Activated T-cell treated with anti-CD3 and anti-CD28 coated beads for 1 hour (primary cell): ENCODE measurements around the gene ACTR3C.
A peak's percentile ranks its signal among the peaks of the same experiment; 100 is the strongest.
"Not testable (repeated sequence)": the region's sequence is repeated elsewhere in the genome, so short reads cannot be mapped to it uniquely, and the experiment has no call there.

Experiments used
- DNase-seq: peaks from one replicate; pipeline ENCODE4 v3.0.0-alpha.2; 2020; ENCODE audit warnings: low read depth

Gene ACTR3C

DNA sequence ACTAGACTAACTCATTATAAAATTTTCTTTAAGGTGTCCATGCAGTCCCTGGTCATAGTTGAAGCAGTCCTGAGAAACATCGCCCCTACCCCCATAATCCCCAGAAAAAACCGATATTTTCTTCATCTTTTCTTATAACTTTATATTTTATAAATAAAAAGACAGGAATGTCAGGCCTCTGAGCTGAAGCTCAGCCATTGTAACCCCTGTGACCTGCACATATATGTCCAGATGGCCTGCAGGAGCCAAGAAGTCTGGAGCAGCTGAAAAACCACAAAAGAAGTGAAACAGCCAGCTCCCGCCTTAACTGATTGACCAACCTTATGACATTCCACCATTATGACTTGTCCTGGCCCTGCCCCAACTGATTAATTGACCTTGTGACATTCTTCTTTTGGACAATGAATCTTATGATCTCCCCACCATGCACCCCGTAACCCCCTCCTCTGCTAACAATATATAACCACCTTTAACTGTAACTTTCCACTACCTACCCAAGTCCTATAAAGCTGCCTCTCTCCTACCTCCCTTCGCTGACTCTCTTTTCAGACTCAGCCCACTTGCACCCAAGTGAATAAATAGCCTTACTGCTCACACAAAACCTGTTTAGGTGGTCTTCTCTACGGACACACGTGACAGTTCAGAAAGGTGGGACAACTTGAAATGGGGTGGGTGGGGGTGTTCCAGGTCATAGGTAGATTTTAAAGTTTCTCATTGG is 10.5 kb downstream of the ACTR3C start:
- not testable (repeated sequence) for DNase-seq

GRCh38 chr7:150311711-150312110 is 11.6 kb downstream of the ACTR3C start:
- DNase-seq: no peak

- DNase-seq: no peak
Observed at GRCh38 chr7:150311146-150311545, 12.2 kb downstream of the ACTR3C start.

- no peak for DNase-seq
Observed at GRCh38 chr7:150308575-150308974, 14.8 kb downstream of the ACTR3C start.

- no peak for DNase-seq
Observed at GRCh38 chr7:150307904-150308303, 15.4 kb downstream of the ACTR3C start.

DNA sequence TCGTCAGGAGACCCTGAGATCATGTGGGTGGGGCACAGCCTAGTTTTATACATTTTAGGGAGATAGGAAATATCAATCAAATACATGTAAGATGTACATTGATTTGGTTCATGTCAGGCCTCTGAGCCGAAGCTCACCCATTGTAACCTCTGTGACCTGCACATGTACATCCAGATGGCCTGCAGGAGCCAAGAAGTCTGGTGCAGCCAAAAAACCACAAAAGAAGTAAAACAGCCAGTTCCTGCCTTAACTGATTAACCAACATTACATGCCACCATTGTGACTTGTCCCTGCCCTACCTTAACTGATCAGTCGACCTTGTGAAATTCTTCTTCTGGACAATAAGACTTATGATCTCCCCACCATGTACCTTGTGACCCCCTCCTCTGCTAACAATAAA is 16.2 kb downstream of the ACTR3C start:
- DNase-seq: no peak

DNA sequence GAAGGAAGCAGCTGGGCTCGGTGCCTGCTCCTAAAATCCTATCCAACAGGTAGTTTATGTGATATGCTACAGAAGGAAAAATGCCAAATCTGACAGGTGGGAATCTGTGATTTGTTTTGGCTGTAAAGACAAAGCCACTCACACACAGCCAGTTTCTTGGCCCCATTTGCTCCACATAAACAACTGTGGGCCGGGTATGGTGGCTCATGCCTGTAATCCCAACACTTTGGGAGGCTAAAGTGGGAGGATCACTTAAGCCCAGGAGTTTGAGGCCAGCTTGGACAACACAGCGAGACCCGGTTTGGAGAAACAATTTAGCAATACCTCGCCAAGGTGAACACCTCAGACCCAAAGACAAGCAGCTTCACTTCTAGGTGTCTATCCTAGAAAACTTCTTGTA is 17.0 kb downstream of the ACTR3C start:
- not testable (repeated sequence) for DNase-seq

DNA sequence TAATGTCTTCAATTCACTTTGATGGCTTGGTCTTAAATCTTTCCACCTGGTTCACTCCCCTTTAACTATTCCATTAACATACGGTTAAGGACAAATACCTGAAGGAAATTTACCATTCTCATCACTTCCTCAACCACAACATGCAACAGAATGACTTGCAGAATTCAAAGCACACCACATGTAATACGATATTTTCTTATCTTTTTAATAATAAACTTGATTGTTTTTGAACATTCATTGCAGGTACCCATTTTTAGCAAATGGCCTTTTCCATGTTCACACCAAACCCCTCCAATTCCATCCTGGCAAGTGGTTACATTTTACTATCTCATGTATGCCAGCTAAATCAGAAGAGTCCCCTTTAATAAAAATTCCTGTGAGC is 17.5 kb downstream of the ACTR3C start:
- DNase-seq: not testable (repeated sequence)

DNA sequence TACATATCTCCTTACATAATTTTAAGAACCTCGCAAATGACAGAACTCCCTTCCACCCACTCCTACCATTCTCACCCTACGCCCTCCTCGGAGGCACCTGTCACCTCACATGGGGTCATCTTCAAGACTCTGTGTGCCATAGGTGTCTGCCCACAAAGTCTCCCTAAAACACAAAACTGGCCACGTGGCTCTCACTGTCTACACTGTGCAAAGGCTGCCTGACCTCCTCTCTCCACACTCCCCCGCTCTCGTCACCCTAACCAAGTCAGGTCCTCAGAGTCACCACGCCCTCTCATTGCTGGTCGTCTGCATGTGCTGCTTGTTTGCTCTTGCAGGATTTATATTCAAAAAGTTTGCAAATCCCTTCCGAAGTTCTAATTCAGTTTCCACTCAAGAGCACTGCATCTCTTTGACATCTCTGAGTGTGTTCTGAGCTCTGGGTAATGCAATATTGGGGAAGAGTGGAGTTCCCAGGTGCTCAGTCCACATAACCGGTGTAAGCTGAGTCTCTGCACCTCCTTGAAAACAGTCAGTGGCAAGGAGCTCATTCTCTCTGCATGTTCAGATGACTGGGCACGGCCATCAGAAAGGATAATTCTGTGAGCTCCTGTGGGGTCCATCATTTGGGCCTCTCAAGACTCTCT is 18.0 kb downstream of the ACTR3C start:
- not testable (repeated sequence) for DNase-seq

DNA sequence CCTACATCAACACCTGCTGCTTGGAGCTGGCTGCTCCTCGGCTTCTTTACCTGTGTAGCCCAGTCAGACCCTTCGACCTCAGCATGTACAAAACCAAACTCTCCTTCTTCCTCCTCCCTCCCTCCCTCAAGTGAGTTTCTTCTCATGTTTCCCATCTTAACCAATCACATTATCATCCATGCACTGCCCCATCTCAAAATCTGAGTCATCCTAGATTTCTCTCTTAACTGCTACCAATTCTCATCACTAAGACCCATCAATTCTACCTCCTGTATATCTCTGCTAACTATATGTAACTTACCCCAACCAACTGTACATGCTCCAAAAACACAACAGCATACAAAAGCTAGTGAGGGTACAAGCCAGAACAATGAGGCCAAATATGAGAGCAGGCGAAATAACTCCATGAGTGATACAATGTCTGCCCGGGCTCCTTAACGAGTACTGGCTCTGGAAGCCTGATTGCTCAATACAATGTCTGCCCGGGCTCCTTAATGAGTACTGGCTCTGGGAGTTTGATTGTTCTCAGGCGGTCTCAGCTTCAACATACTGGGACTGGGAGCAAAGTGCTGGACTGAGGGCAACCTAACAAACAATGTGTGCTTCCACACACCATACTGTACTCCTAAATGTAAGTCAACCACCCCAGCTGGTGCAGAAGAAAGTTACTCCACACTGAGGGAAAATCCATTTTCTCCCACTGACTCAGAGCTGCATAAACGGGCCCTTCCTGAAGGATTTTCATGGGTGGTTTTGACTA is 18.7 kb downstream of the ACTR3C start:
- DNase-seq: not testable (repeated sequence)

GRCh38 chr7:150302908-150303310 is 20.4 kb downstream of the ACTR3C start:
- DNase-seq: not testable (repeated sequence)

GRCh38 chr7:150297978-150298377 is 25.4 kb downstream of the ACTR3C start:
- not testable (repeated sequence) for DNase-seq

GRCh38 chr7:150296802-150297201 is 26.5 kb downstream of the ACTR3C start:
- DNase-seq: not testable (repeated sequence)

DNA sequence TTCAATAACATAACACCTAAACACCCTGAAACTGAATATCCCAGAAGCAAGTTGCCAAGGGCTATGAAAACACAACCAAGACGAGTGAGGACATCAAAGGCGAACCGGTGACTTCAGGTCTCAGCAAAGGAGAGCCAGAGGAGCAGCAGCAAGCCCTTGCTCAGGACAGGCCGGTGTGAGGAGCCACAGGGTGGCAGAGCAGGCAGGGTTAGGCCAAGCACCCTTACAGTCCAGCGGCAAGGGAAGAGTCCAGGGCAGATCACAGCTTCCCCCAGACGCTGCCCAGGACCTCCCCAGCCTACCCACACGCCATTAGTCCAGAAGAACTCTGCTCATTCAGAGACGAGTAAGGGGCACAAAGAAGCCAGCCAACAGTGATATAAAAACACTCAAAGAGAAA is 27.7 kb downstream of the ACTR3C start:
- not testable (repeated sequence) for DNase-seq

GRCh38 chr7:150295027-150295426 is 28.3 kb downstream of the ACTR3C start:
- DNase-seq: not testable (repeated sequence)

DNA sequence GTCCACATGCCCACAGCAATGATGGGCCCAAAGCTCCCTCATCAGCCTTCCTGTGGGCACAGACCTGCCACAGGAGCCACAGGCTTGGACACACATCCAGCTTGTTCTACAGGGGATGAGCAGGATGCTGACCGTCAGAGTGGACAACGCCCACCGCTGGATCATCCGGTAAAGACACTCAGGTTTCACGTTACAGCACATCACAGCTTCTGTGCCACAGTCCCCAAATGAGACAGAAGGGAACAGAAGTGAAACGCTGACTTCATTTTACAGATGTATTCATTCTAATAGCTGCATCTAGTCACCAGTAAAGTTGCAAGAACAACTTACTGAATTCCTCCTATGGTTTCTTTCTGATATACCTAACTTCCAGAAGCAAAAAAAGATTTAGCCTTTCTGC is 33.0 kb downstream of the ACTR3C start:
- not testable (repeated sequence) for DNase-seq

DNA sequence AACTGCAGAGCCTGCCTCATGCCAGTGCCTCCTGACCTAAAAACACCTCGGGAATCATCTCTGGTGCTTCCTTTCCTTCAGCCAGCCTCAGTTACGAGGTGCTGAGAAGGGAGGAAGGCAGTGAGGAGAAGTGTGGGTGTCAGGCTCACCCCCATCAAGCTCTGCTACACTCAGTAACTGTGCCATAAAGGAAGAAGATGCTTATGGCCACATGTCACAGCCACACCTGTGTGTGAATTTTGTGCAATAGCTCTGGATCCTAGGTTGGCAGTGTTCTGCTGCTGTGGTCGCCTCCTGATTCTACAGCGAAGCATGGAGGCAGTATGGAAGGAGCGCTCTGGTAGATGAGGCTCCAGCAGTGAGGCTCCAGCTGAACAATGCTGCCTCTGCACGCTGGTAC is 34.5 kb downstream of the ACTR3C start:
- not testable (repeated sequence) for DNase-seq

DNA sequence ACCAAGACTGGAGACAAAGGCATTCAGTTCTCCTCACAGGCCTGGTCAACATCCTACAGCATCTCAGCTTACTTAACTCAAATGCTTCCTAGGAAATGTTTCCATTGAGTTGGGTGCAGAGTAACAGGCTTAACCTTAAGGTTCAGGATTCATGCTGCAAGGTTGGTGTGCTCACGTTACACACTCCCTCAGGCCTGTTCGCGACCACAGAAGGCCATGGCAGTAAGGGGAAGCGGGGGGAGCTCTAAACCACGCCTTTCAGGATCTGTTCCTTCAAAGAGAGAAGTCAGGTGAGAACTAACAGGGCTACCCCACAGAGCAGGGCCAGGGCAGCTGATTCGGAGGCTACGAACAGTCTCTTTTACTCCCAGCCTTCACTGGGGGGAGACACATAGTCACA is 35.5 kb downstream of the ACTR3C start:
- not testable (repeated sequence) for DNase-seq

DNA sequence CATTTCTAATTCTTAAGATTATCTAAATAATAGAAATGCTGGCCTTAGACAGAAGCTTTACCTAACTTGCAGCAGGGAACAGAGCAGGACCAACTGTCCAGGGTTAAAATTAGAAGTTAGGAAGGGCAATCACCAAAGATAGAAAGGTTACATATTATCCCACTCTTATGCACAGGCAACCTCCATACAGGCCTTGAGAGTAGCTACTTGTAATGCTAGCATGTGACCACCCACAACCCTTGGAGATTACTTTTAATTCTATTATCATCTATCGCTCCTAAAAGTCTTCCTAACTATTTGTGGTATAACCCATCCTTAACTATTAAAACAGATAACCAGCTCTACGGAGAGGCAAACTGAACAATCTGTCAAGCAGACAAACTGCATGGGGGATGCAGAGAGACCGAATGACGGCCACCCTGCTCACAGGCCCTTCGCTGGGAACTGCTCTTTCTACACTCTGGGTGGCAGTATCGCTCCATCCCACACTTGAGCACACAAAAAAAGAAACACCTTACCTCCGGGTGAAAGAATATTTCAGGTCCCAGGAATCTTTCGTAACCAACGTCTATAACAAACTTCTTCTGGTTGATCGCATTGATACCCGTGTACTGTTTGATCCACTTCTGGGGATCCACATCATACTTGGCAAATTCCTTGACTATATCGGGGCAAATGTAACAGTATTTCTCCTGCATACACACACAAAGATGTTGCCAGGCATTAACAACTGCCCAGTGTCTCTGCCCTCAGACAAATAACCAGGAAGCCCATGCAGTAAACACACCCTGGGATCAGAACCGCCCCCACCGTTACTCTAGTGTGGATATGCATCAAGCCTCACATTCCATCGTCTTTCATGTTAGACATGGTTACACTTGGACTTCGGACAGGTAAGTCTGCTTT is 37.2 kb downstream of the ACTR3C start:
- DNase-seq: peak; percentile 1

- DNase-seq: not testable (repeated sequence)
Observed at GRCh38 chr7:150283608-150284007, 39.7 kb downstream of the ACTR3C start.

GRCh38 chr7:150283111-150283510 is 40.2 kb downstream of the ACTR3C start:
- not testable (repeated sequence) for DNase-seq
